ENCODE results near the gene CYTH1. TPM values are rescaled to one million over a fixed set of nuclear protein-coding genes. Genes with fewer than 3 reads are reported as not detected.
A peak's percentile ranks its signal among the peaks of the same experiment; 100 is the strongest.

Gene CYTH1
- total and polyA plus RNA-seq, 3 donors from 2014 or later = 40.8 to 47.9 (median 42.2) TPM

DNA sequence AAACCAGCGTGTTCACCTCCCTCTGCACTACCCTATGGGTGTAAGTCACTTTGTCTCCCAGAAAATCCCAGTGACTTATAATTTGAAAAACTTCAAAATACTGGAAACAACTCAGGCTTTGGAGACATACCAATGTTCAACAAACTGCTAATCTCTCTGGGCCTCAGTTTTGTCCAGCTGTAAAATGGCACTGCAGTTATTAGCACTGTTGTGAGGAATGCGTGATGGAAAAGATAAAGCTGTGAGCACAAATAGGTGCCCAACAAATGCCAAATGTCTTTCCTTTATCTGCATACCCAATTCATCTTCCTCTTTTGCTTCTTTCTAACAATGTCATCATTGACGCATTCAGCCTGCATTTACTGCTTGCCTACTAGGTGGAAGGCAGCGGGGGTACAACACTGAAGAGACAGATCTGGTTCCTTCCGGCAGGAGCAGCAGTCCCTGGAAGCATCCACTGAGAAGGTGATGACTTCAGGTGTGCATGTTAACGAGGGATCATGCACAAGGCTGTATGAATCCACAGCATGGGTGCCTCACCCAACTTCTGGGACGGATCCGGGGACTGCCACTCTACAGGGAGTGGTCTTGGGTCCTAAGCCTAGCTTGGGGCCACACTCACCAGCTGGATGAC, 63.4 kb downstream of the CYTH1 start:
- no peak overlapping the region for H3K27ac ChIP-seq
- TF ChIP-seq POLR2A (IDR thresholded peaks at IDR 0.05) = no peak
- no peak for TF ChIP-seq CTCF (IDR thresholded peaks at IDR 0.05)
- H3K36me3 ChIP-seq (ENCODE audit: low read depth, missing control alignments) = no peaks in the 10 kb centered on the region
- H3K9me3 ChIP-seq = no peaks in the 10 kb centered on the region
- H3K4me3 ChIP-seq = no peak overlapping the region
- intact Hi-C loops (cut with DNase I; ENCODE audit: low total_unique reads) = no loop called here
- WGBS, 2 donors = 83 to 93% methylated on average over 7 to 8 of the region's 8 CpGs
- DNase-seq = no peak
- H3K27me3 ChIP-seq = no peaks in the 10 kb centered on the region
- H3K4me1 ChIP-seq = peaks cover 15% of the 10 kb centered on the region

DNA sequence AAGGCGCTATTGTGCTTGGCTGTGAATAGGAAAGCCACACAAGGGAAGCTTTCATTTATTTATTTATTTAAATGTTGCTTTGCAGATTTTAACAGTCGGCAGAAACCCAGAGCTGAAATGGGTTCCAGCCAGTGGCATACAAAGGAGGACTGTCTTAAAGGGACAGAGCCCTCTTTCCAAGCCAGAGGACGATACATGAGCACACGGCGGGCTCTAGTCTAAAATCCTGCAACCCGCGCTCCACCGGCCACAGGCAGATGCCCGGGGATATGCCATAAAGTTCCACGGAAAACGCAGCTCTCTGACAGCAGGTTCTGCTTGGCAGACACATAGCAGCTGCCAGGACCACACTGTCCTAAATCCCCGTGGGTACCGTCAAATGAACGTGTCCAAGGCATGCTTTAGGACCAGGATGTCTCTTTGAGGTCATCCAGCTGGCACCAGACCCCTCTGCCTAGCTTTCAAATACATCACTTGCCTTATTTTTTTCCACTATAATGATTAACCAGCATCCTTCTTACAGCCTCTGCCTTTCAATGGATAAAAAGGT, 64.6 kb downstream of the CYTH1 start:
- Histone ChIP-seq H3K9me3 (no peaks in the 10 kb centered on the region), H3K4me3 (peak overlapping the region in 1 of 2 donors; percentile 50), H3K27ac (no peak overlapping the region), H3K4me1 (peaks cover 15% of the 10 kb centered on the region), H3K36me3 (ENCODE audit: low read depth, missing control alignments) (no peaks in the 10 kb centered on the region), H3K27me3 (no peaks in the 10 kb centered on the region)
- TF ChIP-seq POLR2A (IDR thresholded peaks at IDR 0.05) (no peak), CTCF (IDR thresholded peaks at IDR 0.05) (no peak)
- intact Hi-C loops (cut with DNase I; ENCODE audit: low total_unique reads) = no loop called here
- peak; percentile 67 for DNase-seq
- WGBS, 2 donors = 23 to 31% methylated on average over 14 of the region's 14 CpGs

- H3K27me3 ChIP-seq = no peaks in the 10 kb centered on the region
- intact Hi-C loops (cut with DNase I; ENCODE audit: low total_unique reads) = no loop called here
- 30 to 41% methylated on average over 12 to 19 of the region's 19 CpGs for WGBS, 2 donors
- TF ChIP-seq CTCF (IDR thresholded peaks at IDR 0.05) (no peak), POLR2A (IDR thresholded peaks at IDR 0.05) (no peak)
- H3K4me3 ChIP-seq = peak overlapping the region in 1 of 2 donors; percentile 50
- H3K27ac ChIP-seq = peak overlapping the region in 1 of 2 donors; percentile 37
- H3K36me3 ChIP-seq (ENCODE audit: low read depth, missing control alignments) = no peaks in the 10 kb centered on the region
- H3K9me3 ChIP-seq = no peaks in the 10 kb centered on the region
- H3K4me1 ChIP-seq = peaks cover 15% of the 10 kb centered on the region
- DNase-seq = peak; percentile 86
These were observed 65.2 kb downstream of the CYTH1 start for GRCh38 chr17:78716814-78717393.

GRCh38 chr17:78716292-78716691, 65.8 kb downstream of the CYTH1 start:
- H3K4me3 ChIP-seq = no peak overlapping the region
- no peaks in the 10 kb centered on the region for H3K9me3 ChIP-seq
- H3K4me1 ChIP-seq = peaks cover 15% of the 10 kb centered on the region
- no peaks in the 10 kb centered on the region for H3K27me3 ChIP-seq
- WGBS, 2 donors = 27 to 51% methylated on average over 1 of the region's 1 CpG
- intact Hi-C loops (cut with DNase I; ENCODE audit: low total_unique reads) = no loop called here
- no peak for DNase-seq
- no peaks in the 10 kb centered on the region for H3K36me3 ChIP-seq (ENCODE audit: low read depth, missing control alignments)
- no peak for TF ChIP-seq CTCF (IDR thresholded peaks at IDR 0.05)
- no peak for TF ChIP-seq POLR2A (IDR thresholded peaks at IDR 0.05)
- no peak overlapping the region for H3K27ac ChIP-seq

Measured in testis (tissue), 3 donors.